Measurements from ENCODE around the gene SOX1.

DNA sequence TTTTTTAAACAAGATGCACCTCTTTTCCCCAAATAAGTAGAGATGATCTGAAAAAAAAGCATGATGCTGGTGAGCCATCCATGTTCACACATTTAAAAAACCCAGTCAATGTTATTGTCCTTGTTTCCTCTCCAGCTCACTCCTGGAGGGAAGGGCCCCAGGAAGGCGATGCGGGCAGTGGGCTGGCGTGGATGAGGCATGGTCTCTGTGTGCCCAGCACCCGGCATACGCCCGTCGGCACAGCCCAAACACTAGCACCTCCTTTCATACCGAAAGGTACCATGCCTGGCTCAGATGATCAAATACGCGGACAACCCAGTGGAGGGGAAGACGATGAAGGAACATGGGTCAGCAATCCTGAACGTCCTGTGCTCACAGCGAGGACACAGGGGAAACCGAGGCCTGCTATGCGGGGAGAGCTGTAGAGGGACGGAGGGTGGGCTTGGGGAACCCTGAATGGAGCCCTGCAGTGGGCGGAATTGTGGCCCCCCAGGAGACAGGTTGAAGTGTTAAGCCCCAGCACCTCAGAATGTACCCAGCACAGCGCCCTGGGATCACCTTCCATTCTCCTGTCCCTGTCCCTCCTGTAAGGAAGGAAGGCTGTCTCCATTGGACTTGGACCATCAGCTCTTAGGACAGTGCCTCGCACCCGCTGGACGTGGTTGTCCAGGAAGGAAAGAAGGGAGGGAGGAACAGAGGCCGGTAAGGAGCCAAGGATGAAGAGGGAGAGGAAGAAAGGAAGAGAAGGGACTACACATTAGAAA is 49.4 kb downstream of the SOX1 start:
- TF ChIP-seq EZH2phosphoT487 (IDR thresholded peaks at IDR 0.05; ENCODE audit: borderline replicate concordance, low read depth) (no peak), TEAD4 (IDR thresholded peaks at IDR 0.05; ENCODE audit: borderline replicate concordance, insufficient read depth) (no peak), EP300 (IDR thresholded peaks at IDR 0.05; ENCODE audit: borderline replicate concordance in 1 of 2, low read depth in 1 of 2, low read length in 1 of 2) (no peak), TAF1 (IDR thresholded peaks at IDR 0.05; ENCODE audit: borderline replicate concordance, low read depth, low read length) (no peak), SIN3A (IDR thresholded peaks at IDR 0.05; ENCODE audit: borderline replicate concordance, low read depth, low read length) (no peak)
- TF ChIP-seq, protein P1, sequence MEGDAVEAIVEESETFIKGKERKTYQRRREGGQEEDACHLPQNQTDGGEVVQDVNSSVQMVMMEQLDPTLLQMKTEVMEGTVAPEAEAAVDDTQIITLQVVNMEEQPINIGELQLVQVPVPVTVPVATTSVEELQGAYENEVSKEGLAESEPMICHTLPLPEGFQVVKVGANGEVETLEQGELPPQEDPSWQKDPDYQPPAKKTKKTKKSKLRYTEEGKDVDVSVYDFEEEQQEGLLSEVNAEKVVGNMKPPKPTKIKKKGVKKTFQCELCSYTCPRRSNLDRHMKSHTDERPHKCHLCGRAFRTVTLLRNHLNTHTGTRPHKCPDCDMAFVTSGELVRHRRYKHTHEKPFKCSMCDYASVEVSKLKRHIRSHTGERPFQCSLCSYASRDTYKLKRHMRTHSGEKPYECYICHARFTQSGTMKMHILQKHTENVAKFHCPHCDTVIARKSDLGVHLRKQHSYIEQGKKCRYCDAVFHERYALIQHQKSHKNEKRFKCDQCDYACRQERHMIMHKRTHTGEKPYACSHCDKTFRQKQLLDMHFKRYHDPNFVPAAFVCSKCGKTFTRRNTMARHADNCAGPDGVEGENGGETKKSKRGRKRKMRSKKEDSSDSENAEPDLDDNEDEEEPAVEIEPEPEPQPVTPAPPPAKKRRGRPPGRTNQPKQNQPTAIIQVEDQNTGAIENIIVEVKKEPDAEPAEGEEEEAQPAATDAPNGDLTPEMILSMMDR (IDR thresholded peaks at IDR 0.05), result no peak
